ENCODE results near the gene CLCNKA.
"Not testable (repeated sequence)": the region's sequence is repeated elsewhere in the genome, so short reads cannot be mapped to it uniquely, and the experiment has no call there.

Gene CLCNKA

DNA sequence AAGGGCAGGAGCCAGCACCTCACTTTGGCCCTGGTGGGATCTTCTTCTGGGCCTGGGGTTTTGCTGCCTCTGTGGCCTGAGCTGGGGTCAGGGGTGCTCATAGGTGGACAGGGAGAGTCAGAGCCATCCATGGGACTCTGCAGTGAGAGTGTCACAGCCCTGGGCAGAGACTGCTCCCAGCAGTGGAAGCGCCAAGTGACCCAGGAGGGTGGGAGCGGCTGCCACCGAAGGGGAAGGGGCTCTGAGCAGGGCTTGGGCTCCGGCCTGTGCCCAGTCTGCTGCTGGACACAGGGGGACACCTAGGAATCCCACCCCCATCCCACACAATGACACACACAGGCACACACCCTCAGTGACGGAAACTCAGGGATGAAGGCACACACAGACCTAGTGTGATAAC, 22.1 kb downstream of the CLCNKA start:
- DNase-seq = no peak

DNA sequence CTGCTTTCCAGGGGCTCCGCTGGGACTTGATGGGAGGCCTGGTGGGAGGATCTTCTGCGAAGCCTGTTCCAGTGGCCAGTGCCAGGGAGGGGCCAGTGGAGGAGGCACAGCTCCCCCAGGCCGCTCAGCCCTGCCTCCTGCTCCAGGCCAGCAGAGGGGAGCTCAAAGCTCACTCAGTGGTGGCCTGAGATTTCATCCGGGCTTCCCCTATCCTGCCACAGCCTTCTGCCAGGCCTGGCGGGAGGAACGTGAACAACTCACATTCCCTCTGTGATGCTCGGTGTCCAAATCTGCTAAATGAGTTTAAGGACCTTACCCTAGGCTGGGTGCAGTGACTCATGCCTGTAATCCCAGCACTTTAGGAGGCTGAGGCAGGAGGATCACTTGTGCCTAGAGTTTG, 25.0 kb downstream of the CLCNKA start:
- DNase-seq = no peak

- no peak for DNase-seq
Observed at GRCh38 chr1:16047791-16048475, 26.1 kb downstream of the CLCNKA start.

- no peak for DNase-seq
Observed at GRCh38 chr1:16048573-16049189, 26.8 kb downstream of the CLCNKA start.

- no peak for DNase-seq
Observed at GRCh38 chr1:16050328-16050727, 28.5 kb downstream of the CLCNKA start.

GRCh38 chr1:16051039-16051438, 29.2 kb downstream of the CLCNKA start:
- DNase-seq = no peak

- not testable (repeated sequence) for DNase-seq
Observed at GRCh38 chr1:16051949-16052348, 30.1 kb downstream of the CLCNKA start.

DNA sequence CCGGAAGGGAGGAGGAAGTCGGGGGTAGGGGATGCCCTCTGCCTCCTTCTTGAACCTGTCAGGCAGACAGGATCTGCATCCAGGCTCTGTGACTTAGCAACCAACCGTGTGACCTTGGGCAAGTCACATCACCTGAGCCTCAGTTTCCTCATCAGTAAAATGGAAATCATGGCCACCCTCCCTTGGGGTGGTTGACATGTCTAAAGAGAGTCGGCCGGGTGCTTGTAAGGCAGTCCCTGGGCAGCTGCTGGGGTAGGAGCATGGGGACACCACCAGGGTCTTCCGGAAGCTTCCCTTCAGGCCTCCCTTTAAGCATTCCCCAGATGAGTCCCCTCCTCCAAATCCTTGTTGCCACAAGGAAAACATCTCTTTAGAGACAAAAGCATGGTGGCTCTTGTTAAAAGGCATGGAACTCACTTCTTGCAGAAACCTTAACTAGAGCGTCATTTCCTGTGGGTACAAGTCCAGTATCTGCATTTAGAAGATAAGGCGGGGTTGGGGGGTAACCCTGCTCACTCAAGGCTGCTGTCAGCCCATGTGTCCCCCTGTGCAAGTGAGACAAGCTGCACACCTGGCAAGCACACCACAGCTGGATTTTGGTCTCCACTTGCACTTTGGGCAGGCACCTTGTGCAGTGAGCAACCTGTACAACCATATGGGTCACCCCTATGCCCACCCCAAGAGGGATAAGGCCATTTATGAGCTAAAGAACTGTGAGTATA, 32.1 kb downstream of the CLCNKA start:
- no peak for DNase-seq

- no peak for DNase-seq
Observed at GRCh38 chr1:16054598-16055540, 33.0 kb downstream of the CLCNKA start.

DNA sequence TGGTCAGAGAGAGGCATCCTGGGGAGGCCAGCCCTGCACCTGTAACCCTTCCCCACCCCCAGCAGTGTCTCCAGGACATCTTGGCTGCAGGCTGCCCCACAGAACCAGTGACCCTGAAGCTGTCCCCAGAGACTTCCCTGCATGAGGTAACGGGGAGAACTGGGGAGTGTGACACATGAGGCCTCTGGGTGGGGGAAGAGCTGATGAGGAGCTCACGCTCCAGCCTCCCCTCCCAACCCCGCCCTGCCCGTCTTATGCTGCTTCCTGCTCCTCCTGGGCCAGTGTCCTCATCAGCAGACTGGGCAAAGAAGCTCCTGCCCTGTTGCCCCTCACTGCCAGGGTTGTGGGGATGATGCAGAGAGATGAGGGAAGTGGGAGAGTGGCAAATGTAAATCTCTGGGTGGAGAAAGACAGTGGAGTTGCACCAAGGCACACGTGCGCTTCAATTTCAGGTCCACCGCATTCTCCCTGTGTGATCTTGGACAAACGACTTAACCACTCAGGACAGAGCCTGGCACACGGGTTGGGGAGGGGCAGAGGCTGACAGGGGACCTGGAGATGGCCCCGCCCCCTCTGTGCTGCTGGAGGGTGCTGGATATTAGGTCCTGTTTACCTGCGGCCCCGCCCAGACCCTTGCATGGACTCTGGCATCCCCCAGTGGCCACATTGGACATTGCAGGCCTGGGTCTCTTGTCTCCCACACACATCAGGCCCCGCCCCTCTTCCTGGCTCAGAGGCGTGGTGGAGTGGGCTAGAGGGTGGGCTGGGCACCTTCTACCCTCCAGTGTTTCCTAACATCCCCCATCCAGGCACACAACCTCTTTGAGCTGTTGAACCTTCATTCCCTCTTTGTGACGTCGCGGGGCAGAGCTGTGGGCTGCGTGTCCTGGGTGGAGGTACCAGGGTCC, 34.0 kb downstream of the CLCNKA start:
- DNase-seq = no peak

GRCh38 chr1:16056521-16056912, 34.7 kb downstream of the CLCNKA start:
- not testable (repeated sequence) for DNase-seq

GRCh38 chr1:16057314-16057915, 35.6 kb downstream of the CLCNKA start:
- not testable (repeated sequence) for DNase-seq

- DNase-seq = not testable (repeated sequence)
Observed at GRCh38 chr1:16058394-16059120, 36.7 kb downstream of the CLCNKA start.

DNA sequence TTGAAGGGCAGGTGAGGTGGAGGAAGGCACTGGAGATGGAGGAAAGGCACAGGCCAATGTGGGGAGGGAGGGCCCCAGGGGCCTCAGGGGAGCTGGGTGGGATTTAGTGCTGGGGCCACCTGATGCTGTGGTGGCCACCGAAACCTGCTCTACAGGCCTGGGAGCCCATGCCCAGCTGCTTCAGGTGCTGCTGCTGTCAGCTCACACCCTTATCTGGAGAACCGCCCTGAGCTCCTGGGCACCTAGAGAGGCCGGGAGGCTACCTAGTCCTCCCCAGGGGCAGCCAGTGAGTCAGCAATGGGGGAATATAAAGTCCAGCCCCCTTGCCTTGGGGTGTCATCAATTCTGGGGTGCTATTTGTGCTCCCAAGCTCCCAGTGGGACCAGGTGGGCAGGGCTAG, 39.4 kb downstream of the CLCNKA start:
- DNase-seq = no peak

DNA sequence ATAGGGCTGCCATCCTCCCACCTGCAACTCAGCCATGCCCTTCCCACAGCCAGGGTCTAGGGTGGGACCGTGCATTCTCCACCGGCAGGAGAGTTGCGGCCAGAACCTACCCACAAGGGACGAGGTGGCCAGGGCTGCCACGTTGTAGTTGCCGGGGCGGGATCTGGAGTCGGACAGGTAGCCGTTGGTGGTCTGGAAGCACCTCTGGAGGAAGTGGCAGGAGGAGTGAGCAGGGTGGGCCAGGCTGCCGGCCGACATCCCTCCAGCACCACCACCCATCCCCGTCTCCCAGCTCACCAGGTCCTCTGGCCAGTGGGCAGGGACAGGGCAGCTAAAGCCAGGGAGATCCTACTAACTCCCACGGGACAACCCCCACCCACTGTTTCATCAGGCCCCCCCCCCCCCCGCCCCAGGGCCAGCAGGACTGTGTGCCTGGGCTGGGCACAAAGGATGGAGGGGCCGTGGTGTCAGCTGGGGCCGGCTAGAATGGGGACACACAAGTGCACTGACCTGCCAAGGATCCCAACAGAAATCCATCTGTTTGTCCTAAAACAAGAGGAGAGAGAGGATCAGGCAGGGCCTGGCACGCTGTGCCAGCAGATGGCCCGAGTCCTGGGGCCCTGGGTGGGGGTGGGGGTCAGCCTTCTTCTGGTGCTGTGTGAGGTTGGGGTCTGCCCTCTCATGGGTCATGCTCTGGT, 40.3 kb downstream of the CLCNKA start:
- not testable (repeated sequence) for DNase-seq

- not testable (repeated sequence) for DNase-seq
Observed at GRCh38 chr1:16062687-16063075, 40.8 kb downstream of the CLCNKA start.

DNA sequence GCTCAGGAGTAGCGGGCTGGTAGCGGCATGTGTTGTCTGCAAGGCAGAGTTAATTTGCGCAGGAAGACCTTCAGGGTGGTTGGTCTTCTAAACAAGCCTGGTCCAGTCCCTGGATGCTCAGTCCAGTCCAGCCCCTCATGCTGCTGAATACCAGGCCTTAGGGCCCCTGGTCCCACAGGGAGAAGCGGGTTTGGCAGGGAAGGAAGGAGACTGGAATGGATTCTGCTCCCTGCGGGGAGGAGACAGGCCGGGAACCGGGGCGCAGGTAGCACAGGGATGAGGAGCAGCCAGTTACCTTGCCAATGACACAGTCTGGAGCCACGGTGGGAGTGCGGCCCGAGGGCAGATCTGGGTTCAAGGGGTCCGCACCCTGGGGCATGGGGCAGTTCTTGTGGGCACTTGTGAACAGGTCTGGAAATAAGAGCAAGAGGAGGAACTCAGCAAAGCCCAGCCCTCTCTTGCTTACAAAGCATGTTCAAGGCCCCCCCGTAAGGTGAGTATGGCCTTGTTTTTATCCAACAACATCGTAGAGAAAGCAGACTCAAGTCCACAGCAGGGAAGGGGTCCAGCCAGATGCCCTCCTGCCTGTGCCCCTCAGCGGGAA, 41.5 kb downstream of the CLCNKA start:
- DNase-seq = no peak

DNA sequence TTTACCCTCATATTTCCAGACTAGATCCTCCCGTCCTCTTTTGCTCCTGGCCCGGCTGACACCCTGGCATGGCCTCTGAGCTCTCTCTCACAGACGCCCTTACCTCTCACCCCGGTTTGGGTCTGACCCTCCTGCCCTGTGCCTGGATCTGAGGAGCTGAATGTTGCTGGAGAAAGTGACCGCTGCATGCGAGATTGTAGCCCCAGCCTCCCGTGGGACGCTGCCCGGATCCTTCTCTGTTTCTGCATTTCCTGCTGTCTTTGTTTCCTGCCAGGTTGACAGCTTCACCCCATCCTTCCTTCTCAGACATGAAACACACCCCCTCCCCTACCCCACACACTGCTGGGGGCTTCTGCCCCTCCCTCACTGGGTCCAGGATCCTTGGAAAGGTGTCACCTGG, 42.1 kb downstream of the CLCNKA start:
- DNase-seq = no peak

GRCh38 chr1:16064536-16065268, 42.9 kb downstream of the CLCNKA start:
- DNase-seq = no peak
